Stomach (tissue), 4 donors: ENCODE data around the gene ORAI3.

Experiments
- CTCF ChIP-seq, 7 experiments: fragments of 450-650 bp in 4 of 7; fragments of 200-600 bp in 3 of 7; sonication (generic) in 3 of 7; IDR thresholded peaks; one replicate each; pipeline ENCODE4 v1.5.1; 2016 to 2019; ENCODE audit warnings: antibody characterized with exemption in 7 of 7, control low read depth in 2 of 7, mild to moderate bottlenecking in 1 of 7
- EP300 ChIP-seq: sonication (generic); formaldehyde crosslinking; IDR thresholded peaks from one replicate; pipeline ENCODE4 v1.6.1; 2017; ENCODE audit warnings: antibody characterized with exemption
- POLR2A ChIP-seq, 4 donors: fragments of 450-650 bp; IDR thresholded peaks; one replicate each; pipeline ENCODE4 v1.6.1; 2016; ENCODE audit warnings: antibody characterized with exemption in 4 of 4, control low read depth in 2 of 4, mild to moderate bottlenecking in 1 of 4, moderate library complexity in 1 of 4

GRCh38 chr16:31002862-31003341, 54.0 kb downstream of the ORAI3 start:
- TF ChIP-seq CTCF (IDR thresholded peaks at IDR 0.05) (no peak), POLR2A (IDR thresholded peaks at IDR 0.05) (no peak), EP300 (no peak)
